NCI-H1694 treated with DMSO at 0.1 percent for 48 hours (cell line): ENCODE results near the gene NPFF.

Experiments used
- DNase-seq: peaks from one replicate; lab custom pipeline; 2025; lab: John Stamatoyannopoulos, UW

The NPFF gene

DNA sequence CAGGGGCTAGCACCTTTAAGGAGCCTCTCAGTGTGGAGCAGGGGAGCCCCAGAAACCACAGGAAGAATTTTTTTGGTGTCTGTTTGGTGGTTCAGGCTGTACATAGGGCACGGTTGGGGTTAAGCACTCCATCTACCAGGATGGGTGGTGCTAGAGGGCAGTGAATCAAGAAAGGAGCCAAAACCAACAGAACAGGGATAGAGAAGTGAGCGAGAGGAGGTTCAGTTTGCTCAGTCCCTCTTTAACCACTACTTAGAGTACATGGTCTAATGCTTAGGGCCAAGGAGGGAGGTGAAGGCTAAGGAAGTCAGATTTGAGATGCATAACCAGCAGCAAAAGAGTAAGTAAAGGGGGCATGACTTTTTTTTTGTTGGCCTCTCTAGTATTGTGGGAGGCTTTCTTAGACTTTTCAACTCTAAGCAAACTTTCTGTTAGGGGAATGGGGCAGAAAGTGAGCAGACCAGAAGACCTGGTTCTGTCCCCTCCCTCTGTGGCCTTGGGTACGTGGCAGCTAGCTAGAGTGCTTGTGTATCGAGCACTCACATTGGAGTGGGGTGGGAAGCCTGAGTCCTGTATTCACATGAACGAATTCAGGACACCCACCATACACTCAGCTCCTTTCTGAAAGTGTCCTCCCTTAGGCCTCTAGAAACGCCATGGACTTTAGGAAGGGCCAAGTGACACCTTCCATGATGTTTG, 6.6 kb upstream of the NPFF start:
- DNase-seq: no peak

DNA sequence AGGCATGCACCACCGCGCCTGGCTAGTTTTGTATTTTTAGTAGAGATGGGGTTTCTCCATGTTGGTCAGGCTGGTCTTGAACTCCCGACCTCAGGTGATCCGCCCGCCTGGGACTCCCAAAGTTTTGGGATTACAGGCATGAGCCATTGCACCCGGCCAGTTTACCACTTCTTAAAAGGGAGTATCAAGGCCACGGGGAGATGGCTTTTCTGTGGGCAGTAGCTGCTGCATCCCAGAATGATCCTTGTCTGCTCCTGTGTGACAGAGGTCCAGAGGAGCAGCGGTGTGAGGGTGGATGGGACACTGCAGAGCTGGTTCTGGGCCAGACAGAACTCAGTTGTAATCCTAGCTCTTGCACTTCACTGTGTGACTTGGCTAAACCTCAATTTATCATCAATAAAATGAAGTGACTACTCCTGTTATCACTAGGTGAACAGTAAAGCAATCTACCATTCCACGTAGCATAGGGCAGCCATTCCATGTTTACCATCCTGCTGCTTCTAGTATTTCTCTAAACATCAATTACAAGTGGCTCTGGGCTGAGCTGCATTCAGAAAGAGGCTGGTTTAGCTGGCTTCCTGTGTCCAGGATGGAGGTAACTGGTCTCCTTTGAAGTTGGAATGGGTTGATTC, 3.0 kb upstream of the NPFF start:
- no peak for DNase-seq

DNA sequence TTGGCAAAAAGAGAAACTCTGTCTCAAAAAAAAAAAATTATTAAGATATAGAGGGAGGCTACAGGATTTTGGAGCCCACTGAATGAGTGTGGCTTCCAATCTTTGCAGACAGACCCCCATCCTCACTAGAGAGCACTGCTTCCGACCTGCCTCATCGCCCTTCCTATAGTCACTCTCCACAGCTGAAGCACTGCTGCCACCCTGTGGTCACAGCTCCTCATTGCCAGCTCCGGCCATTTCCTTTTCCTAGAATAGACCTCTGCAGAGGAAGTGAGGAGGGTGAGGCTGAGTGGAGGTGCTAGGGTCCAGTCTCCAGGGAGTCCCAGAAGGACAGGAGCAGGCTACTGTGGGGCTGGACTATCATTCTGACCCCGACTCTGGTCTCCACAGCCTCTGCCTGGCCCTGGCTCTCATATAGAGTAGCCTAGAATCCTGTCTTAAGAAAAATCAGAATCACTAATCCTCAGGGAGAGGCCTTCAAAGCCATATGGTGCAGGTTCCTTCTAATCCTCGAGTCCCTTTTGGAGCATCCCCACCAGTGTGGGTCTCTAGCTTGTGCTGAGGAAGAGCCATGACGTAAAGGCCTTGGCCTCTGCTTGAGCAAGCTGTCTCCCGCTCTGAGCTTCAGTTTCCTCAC, 1.4 kb upstream of the NPFF start:
- DNase-seq: peak; percentile 75

DNA sequence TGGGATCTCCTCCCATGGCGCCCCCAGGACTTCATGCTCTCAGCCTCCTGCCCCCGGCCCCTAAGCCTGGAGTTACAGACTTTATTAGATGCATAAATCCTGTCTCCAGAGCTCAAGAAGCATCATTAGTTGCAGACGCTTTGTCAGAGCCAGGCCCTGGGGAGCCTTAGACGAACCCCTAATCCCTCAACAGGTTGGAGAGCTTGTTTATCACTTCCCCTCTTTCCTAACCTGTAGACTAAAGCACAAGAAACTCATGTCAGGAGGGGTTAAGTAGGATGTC, 260 bp upstream of the NPFF start:
- no peak for DNase-seq

DNA sequence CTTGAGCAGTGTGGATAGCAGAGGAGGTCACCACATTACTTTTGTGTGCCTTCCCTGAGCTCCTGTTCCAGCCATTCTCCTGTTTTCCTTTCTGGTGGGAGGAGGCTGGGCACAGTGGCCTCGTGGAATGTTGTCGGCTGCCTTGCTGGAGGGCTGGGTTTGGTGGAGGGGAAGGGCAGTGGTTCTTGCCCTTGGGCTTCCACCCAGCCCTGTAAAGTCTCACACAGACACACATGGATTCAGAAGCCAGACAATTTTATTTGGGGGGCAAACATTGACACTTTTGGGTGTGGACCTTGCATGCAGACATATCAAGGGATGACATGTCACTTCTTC, 866 bp downstream of the NPFF start:
- no peak for DNase-seq

DNA sequence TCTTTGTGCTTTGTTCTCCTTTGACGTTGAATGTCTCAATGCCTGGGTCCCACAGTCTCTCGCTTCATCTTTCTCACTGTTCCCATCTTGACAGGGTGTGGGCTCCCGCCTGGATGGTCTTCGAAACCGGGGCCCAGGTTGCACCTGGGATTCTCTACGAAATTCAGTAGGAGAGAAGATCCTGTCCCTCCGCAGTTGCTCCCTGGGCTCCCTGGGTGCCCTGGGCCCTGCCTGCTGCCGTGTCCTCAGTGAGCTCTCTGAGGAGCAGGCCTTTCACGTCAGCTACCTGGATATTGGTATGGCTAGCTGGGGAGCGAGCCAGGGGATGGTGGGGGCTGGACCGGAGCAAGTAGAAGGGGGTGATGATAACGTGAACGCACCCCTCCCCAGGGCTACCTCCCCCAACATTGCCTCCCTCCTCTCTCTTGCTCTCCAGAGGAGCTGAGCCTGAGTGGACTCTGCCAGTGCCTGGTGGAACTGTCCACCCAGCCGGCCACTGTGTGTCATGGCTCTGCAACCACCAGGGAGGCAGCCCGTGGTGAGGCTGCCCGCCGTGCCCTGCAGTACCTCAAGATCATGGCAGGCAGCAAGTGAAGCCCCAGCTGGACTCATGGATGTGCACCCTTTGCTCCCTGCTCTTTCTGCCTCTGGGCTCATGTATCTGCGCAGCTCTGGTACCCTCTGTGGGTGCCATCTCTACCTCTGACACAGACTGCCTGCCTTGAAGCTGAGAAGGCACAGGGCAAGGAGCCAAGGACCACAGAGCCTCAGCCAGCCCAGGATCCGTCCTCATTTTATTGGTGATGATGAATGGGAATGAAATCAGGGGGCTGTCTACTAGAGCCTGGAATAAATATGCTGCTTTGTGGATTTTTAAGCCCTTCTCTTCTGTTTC, 1.5 kb downstream of the NPFF start:
- DNase-seq: no peak

DNA sequence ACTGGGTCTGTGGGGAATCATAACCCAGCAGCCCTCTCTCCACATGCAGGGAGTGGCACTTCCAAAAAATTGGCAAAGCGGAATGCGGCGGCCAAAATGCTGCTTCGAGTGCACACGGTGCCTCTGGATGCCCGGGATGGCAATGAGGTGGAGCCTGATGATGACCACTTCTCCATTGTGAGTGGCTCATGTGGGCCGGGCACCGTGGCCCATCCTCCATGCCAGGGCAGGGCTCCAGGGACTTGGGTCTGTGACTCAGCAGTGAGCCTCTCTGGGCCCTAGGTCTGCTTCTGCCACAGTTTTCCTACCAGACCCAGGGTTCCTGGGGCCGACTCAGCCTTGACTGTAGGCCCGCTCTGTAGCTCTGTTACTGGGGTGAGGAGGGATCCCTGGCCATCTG, 2.2 kb downstream of the NPFF start:
- no peak for DNase-seq

DNA sequence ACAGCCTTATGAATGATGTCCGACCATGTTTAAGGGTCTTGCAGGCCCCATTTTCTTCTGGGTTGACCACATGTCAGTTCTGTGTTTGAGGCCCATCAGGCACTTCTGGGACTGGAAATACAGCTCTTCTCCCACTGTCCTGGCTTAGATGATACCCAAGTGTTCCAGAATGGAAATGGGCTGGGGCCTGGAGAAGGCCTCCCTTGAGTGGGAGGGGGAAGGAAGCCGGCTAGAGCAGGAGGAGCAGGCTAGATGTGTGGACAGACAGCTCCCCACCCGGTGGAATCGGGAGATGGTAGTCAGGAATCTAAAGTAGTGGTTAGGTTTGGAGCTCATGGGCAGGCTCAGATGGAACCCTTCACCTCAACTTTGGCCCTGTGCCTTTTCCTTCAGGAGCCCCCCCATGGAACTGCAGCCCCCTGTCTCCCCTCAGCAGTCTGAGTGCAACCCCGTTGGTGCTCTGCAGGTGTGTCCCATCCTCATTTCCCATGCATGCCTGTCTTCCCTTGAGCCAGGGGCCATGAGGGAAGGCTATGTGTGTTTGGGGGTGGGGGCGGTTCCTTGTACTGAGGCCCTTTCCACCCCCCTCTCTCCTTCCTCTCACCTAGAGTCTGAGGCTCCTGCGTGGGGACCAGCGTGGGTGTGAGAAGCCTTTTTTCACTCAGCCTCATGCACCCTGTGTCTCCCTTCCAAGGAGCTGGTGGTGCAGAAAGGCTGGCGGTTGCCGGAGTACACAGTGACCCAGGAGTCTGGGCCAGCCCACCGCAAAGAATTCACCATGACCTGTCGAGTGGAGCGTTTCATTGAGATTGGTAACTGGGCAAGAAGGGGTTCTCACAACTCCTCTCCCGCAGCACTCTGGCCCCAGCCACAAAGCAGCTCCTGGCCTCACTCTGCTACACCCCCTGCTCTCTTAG, 3.0 kb downstream of the NPFF start:
- no peak for DNase-seq

DNA sequence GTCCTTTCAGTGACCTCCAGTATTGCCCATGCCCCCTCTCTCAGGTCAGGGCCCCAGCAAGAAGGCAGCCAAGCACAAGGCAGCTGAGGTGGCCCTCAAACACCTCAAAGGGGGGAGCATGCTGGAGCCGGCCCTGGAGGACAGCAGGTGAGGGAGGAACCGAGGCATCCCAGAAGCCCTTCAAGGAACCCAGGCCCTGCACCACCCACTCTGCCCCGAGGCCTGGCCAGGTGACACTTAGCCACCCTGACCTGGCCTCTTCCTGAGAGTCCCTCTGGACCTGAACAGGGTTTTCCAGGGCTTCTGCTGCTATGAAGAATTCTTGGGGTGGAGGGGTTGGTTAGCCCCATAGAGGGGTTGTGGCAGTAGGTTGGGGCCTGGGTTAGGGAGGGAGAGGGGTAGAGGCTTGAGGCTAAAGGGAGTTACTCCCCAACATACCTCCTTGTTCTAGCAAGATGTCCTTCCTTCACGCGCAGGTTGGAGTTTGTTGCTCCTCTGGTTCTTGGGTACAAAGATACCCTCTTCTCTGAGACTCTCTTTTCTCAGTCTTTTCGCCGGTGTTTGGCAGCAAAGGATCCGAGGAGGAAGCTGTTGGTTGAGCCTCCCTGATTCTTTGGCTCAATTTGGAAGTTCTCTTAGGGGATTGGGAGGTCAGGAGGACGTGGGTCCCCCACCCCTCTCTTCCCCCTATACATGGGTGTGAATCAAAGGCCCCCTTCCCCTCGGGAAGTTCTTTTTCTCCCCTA, 4.1 kb downstream of the NPFF start:
- no peak for DNase-seq

DNA sequence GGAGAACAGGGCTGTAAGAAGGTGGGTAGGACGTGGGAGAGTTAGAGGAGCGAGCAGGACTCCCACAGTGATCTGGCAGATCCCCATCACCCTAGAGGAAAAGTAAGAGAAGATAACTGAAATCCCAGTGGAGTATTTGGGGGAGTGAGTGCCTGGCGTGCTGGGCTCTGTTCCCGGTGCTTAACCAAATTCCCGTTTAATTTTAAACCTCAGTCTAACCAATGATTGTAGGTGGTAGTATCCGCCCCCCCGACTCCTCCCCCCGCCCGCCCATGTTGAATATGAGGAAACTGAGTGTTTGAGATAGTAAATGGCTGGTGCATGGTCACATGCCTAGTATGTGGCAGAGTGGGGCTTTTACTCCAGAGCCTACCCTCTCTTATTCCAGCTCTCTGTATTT, 5.0 kb downstream of the NPFF start:
- DNase-seq: no peak

DNA sequence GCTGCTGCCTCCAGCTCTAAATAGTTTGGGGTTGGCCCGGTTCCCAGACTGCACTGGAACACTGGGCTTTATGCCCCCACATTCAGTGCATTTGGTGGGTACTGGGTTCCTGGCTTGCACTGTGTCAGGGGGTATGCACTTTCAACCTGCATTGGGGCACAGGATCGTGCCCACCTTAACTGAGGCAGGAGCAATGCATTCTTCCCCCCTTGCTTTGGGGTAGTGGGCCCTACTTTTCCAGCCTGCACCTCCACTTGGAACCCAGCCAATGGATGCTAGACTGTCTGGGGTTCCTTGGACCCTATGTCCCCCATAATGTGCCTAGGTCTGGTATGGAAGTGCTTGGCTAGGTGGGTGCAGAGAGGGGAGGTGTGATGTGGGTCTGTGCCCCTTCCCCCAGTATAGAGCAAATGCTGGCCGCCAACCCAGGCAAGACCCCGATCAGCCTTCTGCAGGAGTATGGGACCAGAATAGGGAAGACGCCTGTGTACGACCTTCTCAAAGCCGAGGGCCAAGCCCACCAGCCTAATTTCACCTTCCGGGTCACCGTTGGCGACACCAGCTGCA, 5.6 kb downstream of the NPFF start:
- no peak for DNase-seq

DNA sequence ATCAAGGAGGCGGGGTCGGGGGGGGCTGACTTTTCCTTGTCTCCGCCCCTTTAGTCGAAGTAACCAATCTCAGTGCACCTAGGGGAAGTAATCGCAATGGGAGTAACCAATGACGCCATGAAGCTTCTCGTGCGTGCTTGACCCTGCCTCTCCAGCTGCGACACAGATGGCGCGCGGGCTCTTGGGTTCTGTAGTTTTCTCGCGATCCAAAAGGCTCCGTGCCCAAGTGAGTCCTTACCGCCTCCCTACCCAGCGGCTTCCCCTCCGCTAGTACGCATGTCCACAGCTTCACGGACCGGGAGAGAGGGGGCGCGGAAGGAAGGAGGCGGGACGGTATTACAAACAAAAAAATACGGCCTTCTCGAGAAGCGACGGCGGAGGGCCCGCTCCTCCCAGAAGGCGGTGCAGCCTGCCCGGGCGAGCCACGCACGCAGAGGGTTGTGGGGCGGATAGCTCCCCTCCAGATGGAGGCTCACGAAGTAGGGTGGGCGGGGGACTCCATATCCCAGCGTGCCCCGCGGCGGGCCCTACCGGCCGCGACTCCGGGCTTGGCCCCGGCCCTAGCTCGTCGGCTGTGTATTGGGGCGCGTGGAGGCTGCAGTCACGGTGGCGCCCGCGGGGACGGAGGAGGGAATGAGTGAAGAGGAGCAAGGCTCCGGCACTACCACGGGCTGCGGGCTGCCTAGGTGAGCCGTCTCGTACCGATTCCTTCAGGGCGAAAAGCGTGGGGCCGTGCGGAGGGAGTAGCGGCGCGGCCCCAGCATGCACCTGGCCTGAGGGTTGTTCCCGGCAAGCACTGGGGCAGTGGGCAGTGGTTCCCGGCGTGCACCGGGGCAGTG, 6.3 kb downstream of the NPFF start, which contains the start of gene TARBP2:
Gene TARBP2, plus strand, starts transcription at position 508 of the 839 bp plus-strand sequence. Its CDS starts 126 bp downstream, at position 634.
- peak; percentile 98 for DNase-seq

DNA sequence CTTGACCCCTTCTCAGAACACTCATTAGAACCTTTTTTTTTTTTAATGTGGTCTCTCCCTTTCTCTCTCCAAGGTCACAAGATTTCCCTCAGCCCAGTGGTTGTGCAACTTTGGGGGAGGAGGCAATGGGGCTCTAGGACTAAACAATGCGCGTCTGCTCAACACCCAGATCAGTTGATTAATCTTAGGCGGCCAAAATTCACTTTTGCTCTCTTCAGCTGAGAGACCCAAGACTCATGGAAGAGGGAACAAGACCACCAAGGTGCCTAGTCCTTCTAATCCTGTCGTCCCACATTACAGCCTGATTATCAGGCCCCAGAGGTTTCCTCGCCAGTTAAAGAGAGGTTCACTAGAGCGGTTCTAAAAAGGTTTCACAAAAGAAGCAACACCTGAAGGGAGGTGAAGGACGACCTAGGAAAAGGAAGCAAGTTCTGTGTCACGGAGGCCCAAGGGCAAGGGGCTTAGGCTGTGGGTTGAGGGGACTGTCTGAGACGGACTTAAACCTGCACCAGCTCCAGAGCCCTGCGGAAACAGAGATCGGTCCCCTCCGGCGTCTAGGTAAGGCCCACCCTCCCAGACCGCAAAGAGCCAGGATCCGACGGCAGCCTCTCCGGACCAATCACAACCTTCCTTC, 7.0 kb downstream of the NPFF start:
- no peak for DNase-seq

DNA sequence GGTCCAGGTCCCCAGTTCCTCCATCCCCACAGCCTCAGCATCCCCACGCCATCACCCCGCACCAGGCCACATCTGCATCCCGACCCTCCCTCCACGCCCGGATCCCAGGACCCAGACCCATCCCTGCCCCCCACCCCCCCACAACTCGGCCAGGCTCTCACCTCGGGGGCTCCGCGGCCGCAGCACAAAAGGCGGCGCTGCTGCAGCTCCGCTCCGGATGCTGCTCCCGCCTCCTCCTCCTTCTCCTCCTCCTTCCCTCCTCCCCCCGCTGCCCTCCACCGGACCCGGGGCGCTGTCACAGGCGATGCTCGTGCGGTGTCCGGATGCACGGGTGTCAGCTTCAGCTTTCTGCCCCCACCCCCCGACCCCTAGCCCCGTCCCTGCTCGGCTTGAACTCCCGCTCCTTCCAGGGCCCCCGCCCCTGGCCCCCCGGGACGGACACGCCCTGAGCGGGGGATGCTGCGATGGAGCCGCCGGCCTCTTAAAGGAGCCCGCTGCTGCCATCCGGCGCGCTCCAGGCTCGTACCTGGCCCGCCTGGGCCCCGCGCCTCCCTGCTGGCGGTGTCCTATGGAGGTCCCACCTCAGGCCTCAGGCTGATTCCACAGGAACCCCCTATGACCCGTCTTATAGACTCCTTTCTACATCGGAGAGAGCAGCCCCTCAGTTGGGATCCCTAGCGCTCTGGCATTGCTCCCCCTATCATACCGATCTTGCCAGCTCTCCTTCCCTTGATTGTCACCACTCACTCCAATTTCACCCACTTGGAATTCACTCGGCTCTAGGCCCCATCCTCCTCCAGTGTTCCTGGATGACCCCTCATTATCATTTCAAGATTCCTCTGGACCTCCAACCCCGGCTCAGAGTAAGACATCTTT, 7.8 kb downstream of the NPFF start, which contains the start of gene MAP3K12:
Gene MAP3K12, minus strand, starts transcription at position 193 of the 876 bp plus-strand sequence. CDS start 12,067 bp downstream, outside the sequence.
- DNase-seq: peak; percentile 42

DNA sequence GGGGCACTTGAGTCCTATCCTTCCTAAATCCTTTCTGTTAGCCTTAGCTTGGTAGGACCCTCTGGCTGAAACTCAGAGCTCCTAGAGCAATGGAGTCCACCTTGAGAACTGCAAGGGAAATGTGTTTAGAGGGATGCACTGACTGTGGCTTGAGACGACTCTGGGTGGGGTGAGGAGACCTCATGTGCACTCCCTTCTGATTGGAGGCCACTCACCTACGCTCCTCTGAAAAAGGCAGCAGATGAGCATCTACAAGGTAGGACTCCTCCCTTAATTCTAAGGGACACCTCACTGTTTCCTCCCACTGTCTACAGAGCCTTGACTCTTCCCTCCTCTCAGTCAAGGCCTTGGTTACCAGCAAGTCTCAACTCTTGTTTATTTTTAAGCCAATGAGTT, 9.1 kb downstream of the NPFF start:
- no peak for DNase-seq

DNA sequence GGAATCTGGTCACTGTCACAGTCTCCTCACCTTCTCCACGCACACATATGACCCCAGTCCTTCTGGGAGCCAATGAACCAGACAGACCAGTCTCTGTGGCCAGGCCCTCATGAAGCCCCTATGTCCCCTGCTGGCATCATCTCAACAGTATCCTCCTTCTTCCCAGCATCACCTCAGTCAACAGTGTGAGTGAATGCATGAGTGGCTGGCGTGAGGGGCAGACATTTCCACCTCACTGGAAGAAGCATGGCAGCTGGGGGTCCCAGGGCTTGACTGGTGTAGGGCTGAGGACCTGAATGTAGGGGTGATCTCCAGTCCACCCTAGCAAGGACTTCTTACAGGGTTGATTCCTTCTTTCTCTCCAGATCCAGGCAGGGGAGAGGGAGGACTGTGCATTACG, 9.8 kb downstream of the NPFF start:
- DNase-seq: no peak

DNA sequence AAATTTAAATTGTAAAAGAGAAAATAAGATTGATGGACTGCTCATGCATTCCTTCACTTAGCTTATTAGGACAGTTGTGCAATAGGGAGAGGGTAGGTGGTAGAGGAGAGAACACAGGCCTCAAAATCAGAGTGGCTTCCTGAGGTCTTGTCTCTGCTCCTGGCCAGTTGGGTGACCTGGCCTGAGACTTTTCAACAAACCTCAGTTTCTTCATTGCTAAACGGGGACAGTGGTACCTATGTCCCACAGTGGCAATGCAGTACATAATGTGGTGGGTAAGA, 10.6 kb downstream of the NPFF start:
- DNase-seq: no peak
